ENCODE data around the gene BOC. TPM values are rescaled to one million over a fixed set of nuclear protein-coding genes. Genes with fewer than 3 reads are reported as not detected.

BOC gene
- total and polyA plus RNA-seq, 2 of the 4 experiments (the other 2 are of a cell fraction), result 6.8 to 15.2 TPM

- H3K79me1 ChIP-seq (ENCODE audit: low read depth in 1 of 2, low read length in 2 of 2), result no peaks in the 10 kb centered on the region
- 0 out of 2 replicates have a peak overlapping the region, but pooled peaks have one; percentile 48 for H2AK5ac ChIP-seq (ENCODE audit: low read depth, low read length)
- intact Hi-C loops (cut with micrococcal nuclease) (no loop called here), in situ Hi-C loops (cut with MboI; ENCODE audit: low sequenced_read_pairs) (no loop called here), dilution Hi-C loops (cut with HindIII; ENCODE audit: low sequenced_read_pairs, unreplicated experiment) (no loop called here)
- H3K36me3 ChIP-seq (ENCODE audit: control insufficient read depth, insufficient read depth, low read length), result no peaks in the 10 kb centered on the region; the same call in 1 of the 2 replicates
- no peak overlapping the region for H3K4ac ChIP-seq (ENCODE audit: low read depth, low read length)
- no peak overlapping the region for H2AK9ac ChIP-seq (replicated peaks; ENCODE audit: low read depth, low read length, poor library complexity)
- H4K20me1 ChIP-seq (ENCODE audit: insufficient read depth, low read length), result no peaks in the 10 kb centered on the region
- H2BK5ac ChIP-seq (ENCODE audit: low read depth, low read length, poor library complexity, severe bottlenecking), result no peak overlapping the region
- H3K23ac ChIP-seq (ENCODE audit: low read depth, low read length), result no peak overlapping the region
- H4K8ac ChIP-seq (ENCODE audit: low read depth in 2 of 2, low read length in 2 of 2), result no peak overlapping the region
- no peak overlapping the region for H3K27ac ChIP-seq (ENCODE audit: insufficient read depth, low read length)
- BruUV-seq (replicated peaks), result no TSS peak
- H3K14ac ChIP-seq (replicated peaks; ENCODE audit: low read depth, low read length), result no peak overlapping the region
- CTCF ChIA-PET, result interaction anchor here (0.6 kb wide), 1 partner anchor 791 kb away, joined by 4 read pairs; no protein-coding TSS in a partner anchor
- H2BK15ac ChIP-seq (ENCODE audit: low read depth, low read length), result 0 out of 3 replicates have a peak overlapping the region, but pooled peaks have one; percentile 13
- no peak overlapping the region for H3K4me2 ChIP-seq (ENCODE audit: low read depth, low read length)
- H3K27me3 ChIP-seq (ENCODE audit: control insufficient read depth, insufficient read depth, low read length), result no peaks in the 10 kb centered on the region
- no peak for TF ChIP-seq USF2 (IDR thresholded peaks at IDR 0.05; ENCODE audit: low read depth, low read length)
- no peak for TF ChIP-seq CTCF (conservative IDR thresholded peaks at IDR 0.05; ENCODE audit: low read depth, low read length)
- no peak for TF ChIP-seq RFX5 (IDR thresholded peaks at IDR 0.05; ENCODE audit: low read depth, low read length)
- no peak overlapping the region for H4K5ac ChIP-seq (ENCODE audit: low read depth, low read length)
- H2BK120ac ChIP-seq (ENCODE audit: low read depth, low read length), result no peak overlapping the region
- POLR2A ChIA-PET (ENCODE audit: unreplicated experiment), result no interaction called here
- DNase-seq, result no peak
- no peak overlapping the region for H4K91ac ChIP-seq (ENCODE audit: insufficient read depth, low read depth, low read length)
- H2BK20ac ChIP-seq (ENCODE audit: low read depth, low read length), result no peak overlapping the region; the same call in 1 of the 2 replicates
- peaks cover 9% of the 10 kb centered on the region for H3K9me1 ChIP-seq (ENCODE audit: insufficient read depth, low read length)
- H3K56ac ChIP-seq (ENCODE audit: extremely low read depth, insufficient read depth, low read length), result no peak overlapping the region
- H2AFZ ChIP-seq (replicated peaks; ENCODE audit: low read length, poor library complexity), result no peak overlapping the region
- no peak for ATAC-seq (ENCODE audit: low read depth)
- H3K18ac ChIP-seq (ENCODE audit: low read depth, low read length), result no peak overlapping the region
- peaks cover 12% of the 10 kb centered on the region for H3K4me1 ChIP-seq (ENCODE audit: control insufficient read depth, insufficient read depth, low read length)
- no peak overlapping the region for H3K9ac ChIP-seq (ENCODE audit: low read depth, low read length)
- WGBS, 2 experiments (ENCODE audit: extremely low coverage in 2 of 2, insufficient read length in 1 of 2), result 100% methylated on average over 2 of the region's 9 CpGs; no CpG with 5 or more reads in 1 of the 2 experiments
- no peaks in the 10 kb centered on the region for H3K9me3 ChIP-seq (ENCODE audit: control insufficient read depth, insufficient read depth, low read length)
- H3K4me3 ChIP-seq (ENCODE audit: insufficient read depth, low read depth, low read length), result no peak overlapping the region
Observed at GRCh38 chr3:113233497-113233896, 22.1 kb downstream of the BOC start.
